H1 (cell line): Measurements from ENCODE around the gene AHNAK2. TPM values are rescaled to one million over a fixed set of nuclear protein-coding genes. Genes with fewer than 3 reads are reported as not detected.

ENCODE experiments used
- CTCF ChIA-PET: fragments of 300-600 bp; sonication (Branson Sonifier 250); formaldehyde crosslinking; loops from one replicate; lab custom pipeline; 2021; ENCODE audit not compliant: partially characterized antibody; lab: Charles Lee
- POLR2A ChIA-PET: fragments of 300-600 bp; sonication (Branson Sonifier 250); formaldehyde crosslinking; loops from one replicate; lab custom pipeline; 2021; ENCODE audit warnings: inconsistent platforms; ENCODE audit not compliant: partially characterized antibody; lab: Charles Lee
- DNase-seq, 2 experiments: peaks; one replicate each; pipeline versions ENCODE4 v3.0.0 to v3.0.0-alpha.2; 2010 to 2022; ENCODE audit warnings: low spot score in 2 of 2, low read depth in 1 of 2, mixed read lengths in 1 of 2
- FAIRE-seq: peaks from 2 replicates; lab custom pipeline; 2011; peaks lifted over from hg19 to GRCh38; lab: Jason Lieb, UNC
- H2AFZ ChIP-seq: 2 replicates; pipeline ENCODE4 v1.8.1; 2012; ENCODE audit warnings: low read length, inconsistent platforms
- H2AK5ac ChIP-seq: 2 replicates; pipeline ENCODE4 v1.6.1; 2013; ENCODE audit warnings: low read depth, low read length
- H2BK120ac ChIP-seq: replicated peaks from 2 replicates; pipeline ENCODE3; 2013; ENCODE audit warnings: low read depth, low read length, inconsistent platforms
- H2BK12ac ChIP-seq: 2 replicates; pipeline ENCODE4 v1.6.1; 2013; ENCODE audit warnings: low read depth, low read length
- H2BK15ac ChIP-seq: 2 replicates; pipeline ENCODE4 v1.6.1; 2013; ENCODE audit warnings: low read length
- H2BK20ac ChIP-seq: 2 replicates; pipeline ENCODE4 v1.6.1; 2013; ENCODE audit warnings: low read length
- H2BK5ac ChIP-seq: 2 replicates; pipeline ENCODE4 v1.6.1; 2013; ENCODE audit warnings: low read depth, low read length
- H3K14ac ChIP-seq: 2 replicates; pipeline ENCODE4 v1.6.1; 2013; ENCODE audit warnings: inconsistent platforms; ENCODE audit not compliant: insufficient read length
- H3K18ac ChIP-seq: 2 replicates; pipeline ENCODE4 v1.6.1; 2013; ENCODE audit warnings: low read length; ENCODE audit errors: extremely low read depth
- H3K23ac ChIP-seq: 2 replicates; pipeline ENCODE4 v1.6.1; 2013; ENCODE audit warnings: inconsistent platforms; ENCODE audit not compliant: insufficient read length
- H3K23me2 ChIP-seq: 2 replicates; pipeline ENCODE4 v1.6.1; 2013; ENCODE audit warnings: low read depth, low read length
- H3K27ac ChIP-seq: 2 replicates; pipeline ENCODE4 v1.6.1; 2011; ENCODE audit warnings: low read depth, low read length, inconsistent platforms
- H3K27me3 ChIP-seq, 4 experiments: replicated peaks in 1 of 4; 1 replicate in 1 of 4; 2 replicates in 3 of 4; pipeline versions ENCODE4 v1.6.1 to v1.8.1; 2011 to 2013; ENCODE audit warnings: low read length in 3 of 4, mild to moderate bottlenecking in 3 of 4, inconsistent platforms in 2 of 4, mixed read lengths in 2 of 4, moderate library complexity in 1 of 4; ENCODE audit not compliant: control insufficient read depth in 3 of 4, insufficient read depth in 3 of 4; ENCODE audit errors: extremely low read depth in 1 of 4
- H3K36me3 ChIP-seq, 4 experiments: 2 replicates each; pipeline versions ENCODE4 v1.6.1 to v1.8.1; 2011 to 2013; ENCODE audit warnings: mild to moderate bottlenecking in 4 of 4, low read length in 3 of 4, moderate library complexity in 2 of 4, control low read depth in 1 of 4, inconsistent platforms in 1 of 4; ENCODE audit not compliant: insufficient read depth in 4 of 4, control insufficient read depth in 2 of 4
- H3K4ac ChIP-seq: replicated peaks from 2 replicates; pipeline ENCODE3; 2013; ENCODE audit warnings: low read length, low read depth, mixed read lengths, inconsistent platforms; ENCODE audit not compliant: insufficient read length
- H3K4me1 ChIP-seq, 4 experiments: replicated peaks in 1 of 4; 1 replicate in 1 of 4; 2 replicates in 3 of 4; pipeline versions ENCODE4 v1.6.1 to v1.8.1; 2011 to 2013; ENCODE audit warnings: low read length in 3 of 4, inconsistent platforms in 2 of 4, mixed read lengths in 1 of 4; ENCODE audit not compliant: insufficient read depth in 4 of 4, control insufficient read depth in 3 of 4
- H3K4me2 ChIP-seq, 2 experiments: 2 replicates each; pipeline versions ENCODE4 v1.6.1 to v1.8.1; 2011 to 2013; ENCODE audit warnings: low read depth in 2 of 2, low read length in 2 of 2, control low read depth in 1 of 2, inconsistent platforms in 1 of 2, mild to moderate bottlenecking in 1 of 2; ENCODE audit not compliant: insufficient read depth in 1 of 2
- H3K4me3 ChIP-seq, 4 experiments: fragments of 200-600, 300-600 bp in 1 of 4; sonication (generic), shearing (Covaris generic), sonication (Bioruptor Twin) in 1 of 4; 2 replicates each; pipeline versions ENCODE4 v1.5.1 to v1.8.1; 2011 to 2016; ENCODE audit warnings: low read length in 4 of 4, low read depth in 3 of 4, control low read depth in 2 of 4, inconsistent platforms in 2 of 4, mild to moderate bottlenecking in 2 of 4, mixed read lengths in 1 of 4, moderate library complexity in 1 of 4; ENCODE audit not compliant: insufficient read depth in 2 of 4; ENCODE audit errors: extremely low read depth in 1 of 4
- H3K56ac ChIP-seq: replicated peaks from 2 replicates; pipeline ENCODE3; 2013; ENCODE audit warnings: low read depth, mild to moderate bottlenecking, mixed read lengths, low read length, inconsistent platforms; ENCODE audit not compliant: insufficient read length
- H3K79me1 ChIP-seq: 2 replicates; pipeline ENCODE4 v1.6.1; 2013; ENCODE audit warnings: low read depth, low read length, control low read depth
- H3K79me2 ChIP-seq, 2 experiments: 2 replicates each; pipeline versions ENCODE4 v1.6.1 to v1.8.1; 2012 to 2013; ENCODE audit warnings: low read length in 2 of 2, mild to moderate bottlenecking in 2 of 2, inconsistent platforms in 1 of 2; ENCODE audit not compliant: insufficient read depth in 2 of 2, control insufficient read depth in 1 of 2
- H3K9ac ChIP-seq, 4 experiments: replicated peaks in 1 of 4; 1 replicate in 1 of 4; 2 replicates in 3 of 4; pipeline versions ENCODE4 v1.6.1 to v1.8.1; 2011 to 2013; ENCODE audit warnings: low read depth in 3 of 4, low read length in 3 of 4, control low read depth in 2 of 4, mild to moderate bottlenecking in 2 of 4, moderate library complexity in 2 of 4, inconsistent platforms in 1 of 4; ENCODE audit errors: extremely low read depth in 1 of 4
- H3K9me3 ChIP-seq, 2 experiments: 2 replicates each; pipeline versions ENCODE4 v1.6.1 to v1.8.1; 2012 to 2013; ENCODE audit warnings: mild to moderate bottlenecking in 2 of 2, moderate library complexity in 2 of 2, control low read depth in 1 of 2, inconsistent platforms in 1 of 2, low read depth in 1 of 2, low read length in 1 of 2, mixed read lengths in 1 of 2; ENCODE audit not compliant: insufficient read depth in 2 of 2
- H4K20me1 ChIP-seq, 2 experiments: replicated peaks in 1 of 2; 2 replicates each; pipeline versions ENCODE3 to v1.8.1; 2011 to 2013; ENCODE audit warnings: inconsistent platforms in 2 of 2, low read length in 2 of 2, mild to moderate bottlenecking in 1 of 2; ENCODE audit not compliant: insufficient read depth in 2 of 2, control insufficient read depth in 1 of 2
- H4K5ac ChIP-seq: 2 replicates; pipeline ENCODE4 v1.6.1; 2013; ENCODE audit warnings: low read length, low read depth, mixed read lengths, inconsistent platforms; ENCODE audit not compliant: insufficient read length
- H4K8ac ChIP-seq: 2 replicates; pipeline ENCODE4 v1.8.0; 2013; ENCODE audit warnings: mild to moderate bottlenecking, moderate library complexity, low read length, inconsistent platforms; ENCODE audit not compliant: insufficient read depth; ENCODE audit errors: extremely low read depth
- H4K91ac ChIP-seq: replicated peaks from 2 replicates; pipeline ENCODE3; 2013; ENCODE audit warnings: low read length, mixed read lengths, inconsistent platforms; ENCODE audit not compliant: insufficient read length
- CHD1 ChIP-seq: IDR thresholded peaks from 2 replicates; pipeline ENCODE4 v1.6.1; 2012; ENCODE audit warnings: low read depth, low read length, improper control_type of control experiment
- CHD2 ChIP-seq: IDR thresholded peaks from 2 replicates; pipeline ENCODE4 v1.6.1; 2012; ENCODE audit warnings: low read length, improper control_type of control experiment
- CTCF ChIP-seq, 3 experiments: IDR thresholded peaks; 1 replicate in 2 of 3; 2 replicates in 1 of 3; pipeline versions ENCODE4 v1.5.1 to v1.6.1; 2011; ENCODE audit warnings: low read length in 3 of 3, mild to moderate bottlenecking in 3 of 3, inconsistent platforms in 2 of 3, low read depth in 1 of 3, moderate library complexity in 1 of 3; ENCODE audit not compliant: insufficient read depth in 1 of 3; ENCODE audit errors: control extremely low read depth in 1 of 3
- E2F6 ChIP-seq: IDR thresholded peaks from 2 replicates; pipeline ENCODE4 v1.6.1; 2012; ENCODE audit warnings: inconsistent platforms
- POLR2AphosphoS5 ChIP-seq: IDR thresholded peaks from 2 replicates; pipeline ENCODE4 v1.6.1; 2011; ENCODE audit warnings: low read depth, low read length
- POU5F1 ChIP-seq: IDR thresholded peaks from 2 replicates; pipeline ENCODE4 v1.6.1; 2011; ENCODE audit warnings: low read depth, mild to moderate bottlenecking, low read length, moderate library complexity
- SP2 ChIP-seq: IDR thresholded peaks from 2 replicates; pipeline ENCODE4 v1.6.1; 2012; ENCODE audit warnings: mild to moderate bottlenecking, low read length, inconsistent platforms
- WGBS, 2 experiments: shearing (Covaris generic) in 1 of 2; methylation state at CpG; one replicate each; pipeline versions ENCODE4 v1.1.6 to v1.1.7; 2013 to 2015; ENCODE audit warnings: low lambda C conversion rate in 2 of 2, mixed read lengths in 2 of 2, inconsistent platforms in 1 of 2, low coverage in 1 of 2, missing lambda C conversion rate in 1 of 2; ENCODE audit not compliant: insufficient replicate concordance in 2 of 2, insufficient coverage in 1 of 2, insufficient read length in 1 of 2; ENCODE audit errors: extremely low coverage in 1 of 2, missing lambda C conversion rate in 1 of 2; 5-methylcytosine and 5-hydroxymethylcytosine counted together
- polyA plus RNA-seq, 7 experiments: library from polyadenylated mRNA; depleted of rRNA in 3 of 7; stranded (reverse) in 5 of 7; unstranded in 2 of 7; fragments of >200 nt in 5 of 7; fragments of 200-250 nt in 2 of 7; gene quantifications; 1 replicate in 5 of 7; 2 replicates in 1 of 7; 4 replicates in 1 of 7; pipeline versions ENCODE4 v1.2.1 to v1.2.3, GENCODE V29; 2011 to 2013; ENCODE audit warnings: missing spikeins in 2 of 7, mixed read lengths in 2 of 7
- total RNA-seq: library from RNA; stranded (reverse); fragmentation: NEBNext Ultra II Directional; extraction: Animal tissue kit (Norgen Biotek cat#: 25700); gene quantifications from 2 replicates; pipeline ENCODE4 v1.2.1, GENCODE V29; 2021

Gene AHNAK2
- total and polyA plus RNA-seq, 2 of the 8 experiments (the other 6 are each of a cell fraction or from before 2014, with no cell fraction given): 0.95 to 2.0 TPM

- POLR2A ChIA-PET: interaction anchor here (0.9 to 2.1 kb wide), 5 partner anchors 9 to 115 kb away, joined by 3 to 5 read pairs (median 4); partner anchors contain the start of gene CDCA4
- TF ChIP-seq POLR2AphosphoS5 (no peak), E2F6 (no peak), CHD2 (no peak), CTCF (IDR thresholded peaks at IDR 0.05; ENCODE audit: control extremely low read depth in 1 of 3, insufficient read depth in 1 of 3, low read depth in 1 of 3, low read length in 3 of 3) (no peak), SP2 (no peak), POU5F1 (no peak), CHD1 (no peak)
Measured at GRCh38 chr14:104984056-104984894, 6.1 kb upstream of the AHNAK2 start.

More at GRCh38 chr14:104984056-104984894, 6.1 kb upstream of the AHNAK2 start:
- Histone ChIP-seq H4K8ac (peak overlapping the region; percentile 80), H2BK20ac (peak overlapping the region; percentile 56; the same call in 1 of the 2 replicates), H3K27ac (no peak overlapping the region), H2BK5ac (0 out of 2 replicates have a peak overlapping the region, but pooled peaks have one; percentile 35), H2AK5ac (0 out of 2 replicates have a peak overlapping the region, but pooled peaks have one; percentile 53), H3K4ac (no peak overlapping the region), H3K79me1 (no peaks in the 10 kb centered on the region), H3K23me2 (peaks cover 7% of the 10 kb centered on the region; the same call in 1 of the 2 replicates), H4K5ac (no peak overlapping the region), H4K20me1 (peaks cover 3 to 8% of the 10 kb centered on the region in 2 experiments), H3K14ac (no peak overlapping the region), H3K79me2 (no peaks in the 10 kb centered on the region), H2BK15ac (0 out of 2 replicates have a peak overlapping the region, but pooled peaks have one; percentile 37), H3K23ac (no peak overlapping the region), H4K91ac (peak overlapping the region; percentile 85), H3K56ac (no peak overlapping the region), H3K4me1 (peaks cover 0 to 7% (median 2%) of the 10 kb centered on the region in 4 experiments; a peak in 4 of 7 replicates), H3K9me3 (peaks cover 0 to 3% of the 10 kb centered on the region in 2 experiments; a peak in 1 of 4 replicates), H3K36me3 (no peaks in the 10 kb centered on the region; a peak in 1 of 8 replicates), H3K4me3 (no peak overlapping the region), H3K4me2 (no peak overlapping the region), H3K18ac (peak overlapping the region; percentile 32; the same call in 1 of the 2 replicates), H3K9ac (no peak overlapping the region), H2BK120ac (no peak overlapping the region), H2BK12ac (0 out of 2 replicates have a peak overlapping the region, but pooled peaks have one; percentile 39), H3K27me3 (peaks cover 0 to 12% (median 7%) of the 10 kb centered on the region in 4 experiments; a peak in 5 of 7 replicates), H2AFZ (no peak overlapping the region)
- FAIRE-seq (no peak), DNase-seq (no peak)
- CTCF ChIA-PET: interaction anchor here (0.6 to 2.6 kb wide), 9 partner anchors 9 to 176 kb away, joined by 3 to 17 read pairs (median 3); no protein-coding TSS in a partner anchor
- 91% methylated on average over 15 of the region's 15 CpGs; no CpG with 5 or more reads in 1 of the 2 experiments for WGBS, 2 experiments
